ENCODE data around the gene NR3C1. TPM values are rescaled to one million over a fixed set of nuclear protein-coding genes. Genes with fewer than 3 reads are reported as not detected.
"Not testable (repeated sequence)": the region's sequence is repeated elsewhere in the genome, so short reads cannot be mapped to it uniquely, and the experiment has no call there.

The NR3C1 gene
- total RNA-seq, 1 experiment from 2014 or later = 12.7 TPM

GRCh38 chr5:143336485-143336884 is 67.0 kb downstream of the NR3C1 start:
- no TSS peak for BruUV-seq (replicated peaks)
- DNase-seq (ENCODE audit: low spot score) = no peak
- no peak for TF ChIP-seq CTCF (conservative IDR thresholded peaks at IDR 0.05; ENCODE audit: low read depth, low read length)
- TF ChIP-seq EZH2 (IDR thresholded peaks at IDR 0.05; ENCODE audit: borderline replicate concordance, low read depth, low read length, poor library complexity, severe bottlenecking) = no peak
- Histone ChIP-seq H3K4me3 (ENCODE audit: low read depth, low read length, poor library complexity, severe bottlenecking) (no peak overlapping the region), H3K27me3 (replicated peaks; ENCODE audit: insufficient read depth, low read depth, low read length, poor library complexity) (no peaks in the 10 kb centered on the region), H3K4me1 (ENCODE audit: insufficient read depth, low read length, poor library complexity, severe bottlenecking) (peaks cover 6% of the 10 kb centered on the region), H3K27ac (ENCODE audit: low read depth, low read length, poor library complexity, severe bottlenecking) (no peak overlapping the region), H3K36me3 (ENCODE audit: insufficient read depth, low read length, poor library complexity, severe bottlenecking) (no peaks in the 10 kb centered on the region), H3K9me3 (ENCODE audit: low read depth, low read length, poor library complexity, severe bottlenecking) (no peaks in the 10 kb centered on the region)
- CTCF ChIA-PET = no interaction called here
- intact Hi-C loops (cut with micrococcal nuclease; ENCODE audit: unreplicated experiment) = no loop called here
- POLR2A ChIA-PET (ENCODE audit: low non-redundant PET) = no interaction called here

GRCh38 chr5:143334903-143335302 is 68.6 kb downstream of the NR3C1 start:
- TF ChIP-seq CTCF (conservative IDR thresholded peaks at IDR 0.05; ENCODE audit: low read depth, low read length) (no peak), EZH2 (IDR thresholded peaks at IDR 0.05; ENCODE audit: borderline replicate concordance, low read depth, low read length, poor library complexity, severe bottlenecking) (no peak)
- no peaks in the 10 kb centered on the region for H3K36me3 ChIP-seq (ENCODE audit: insufficient read depth, low read length, poor library complexity, severe bottlenecking)
- no peak overlapping the region for H3K27ac ChIP-seq (ENCODE audit: low read depth, low read length, poor library complexity, severe bottlenecking)
- ChIA-PET CTCF (no interaction called here), POLR2A (ENCODE audit: low non-redundant PET) (no interaction called here)
- BruUV-seq (replicated peaks) = no TSS peak
- H3K9me3 ChIP-seq (ENCODE audit: low read depth, low read length, poor library complexity, severe bottlenecking) = no peaks in the 10 kb centered on the region
- no peaks in the 10 kb centered on the region for H3K4me1 ChIP-seq (ENCODE audit: insufficient read depth, low read length, poor library complexity, severe bottlenecking)
- no peaks in the 10 kb centered on the region for H3K27me3 ChIP-seq (replicated peaks; ENCODE audit: insufficient read depth, low read depth, low read length, poor library complexity)
- no peak for DNase-seq (ENCODE audit: low spot score)
- intact Hi-C loops (cut with micrococcal nuclease; ENCODE audit: unreplicated experiment) = no loop called here
- H3K4me3 ChIP-seq (ENCODE audit: low read depth, low read length, poor library complexity, severe bottlenecking) = no peak overlapping the region

- CTCF ChIA-PET; H3K36me3 ChIP-seq (ENCODE audit: insufficient read depth, low read length, poor library complexity, severe bottlenecking); BruUV-seq (replicated peaks); H3K27me3 ChIP-seq (replicated peaks; ENCODE audit: insufficient read depth, low read depth, low read length, poor library complexity); intact Hi-C loops (cut with micrococcal nuclease; ENCODE audit: unreplicated experiment); POLR2A ChIA-PET (ENCODE audit: low non-redundant PET); H3K9me3 ChIP-seq (ENCODE audit: low read depth, low read length, poor library complexity, severe bottlenecking); H3K27ac ChIP-seq (ENCODE audit: low read depth, low read length, poor library complexity, severe bottlenecking); DNase-seq (ENCODE audit: low spot score); H3K4me1 ChIP-seq (ENCODE audit: insufficient read depth, low read length, poor library complexity, severe bottlenecking); H3K4me3 ChIP-seq (ENCODE audit: low read depth, low read length, poor library complexity, severe bottlenecking): not testable (repeated sequence)
These were observed 69.1 kb downstream of the NR3C1 start for GRCh38 chr5:143334380-143334779.

DNA sequence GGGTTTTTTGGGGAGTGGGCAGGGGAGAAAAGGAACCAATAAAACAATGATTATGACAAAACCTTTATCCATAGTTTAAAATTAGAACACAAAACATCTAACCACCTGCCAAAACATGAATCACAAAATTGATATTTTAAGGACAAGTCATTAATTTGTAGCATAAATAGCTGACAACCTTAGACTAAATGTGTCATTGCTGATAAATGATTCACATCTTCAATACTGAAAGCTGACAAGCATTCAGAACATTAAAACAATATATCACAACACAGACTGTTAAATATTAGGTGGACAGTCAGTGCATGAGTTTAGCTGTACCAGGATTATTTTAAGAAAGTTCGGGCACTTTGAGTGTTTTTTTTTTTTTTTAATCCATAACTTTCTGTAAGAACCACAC is 71.5 kb downstream of the NR3C1 start:
- ChIA-PET POLR2A (ENCODE audit: low non-redundant PET) (no interaction called here), CTCF (no interaction called here)
- Histone ChIP-seq H3K4me3 (ENCODE audit: low read depth, low read length, poor library complexity, severe bottlenecking) (no peak overlapping the region), H3K9me3 (ENCODE audit: low read depth, low read length, poor library complexity, severe bottlenecking) (peaks cover 6% of the 10 kb centered on the region), H3K27ac (ENCODE audit: low read depth, low read length, poor library complexity, severe bottlenecking) (no peak overlapping the region), H3K27me3 (replicated peaks; ENCODE audit: insufficient read depth, low read depth, low read length, poor library complexity) (no peaks in the 10 kb centered on the region), H3K36me3 (ENCODE audit: insufficient read depth, low read length, poor library complexity, severe bottlenecking) (no peaks in the 10 kb centered on the region), H3K4me1 (ENCODE audit: insufficient read depth, low read length, poor library complexity, severe bottlenecking) (no peaks in the 10 kb centered on the region)
- BruUV-seq (replicated peaks) = no TSS peak
- TF ChIP-seq EZH2 (IDR thresholded peaks at IDR 0.05; ENCODE audit: borderline replicate concordance, low read depth, low read length, poor library complexity, severe bottlenecking) (no peak), CTCF (conservative IDR thresholded peaks at IDR 0.05; ENCODE audit: low read depth, low read length) (no peak)
- no peak for DNase-seq (ENCODE audit: low spot score)
- intact Hi-C loops (cut with micrococcal nuclease; ENCODE audit: unreplicated experiment) = no loop called here

Measured in A673 (cell line).